Keratinocyte (primary cell): ENCODE data around the gene BMX.

Source experiments
- EZH2 ChIP-seq: IDR thresholded peaks from one replicate; pipeline ENCODE4 v1.6.1; 2012; ENCODE audit warnings: inconsistent platforms, mild to moderate bottlenecking, low read length, moderate library complexity
- TF ChIP-seq, protein P1 (sequence below), 3 experiments: IDR thresholded peaks in 1 of 3; conservative IDR thresholded peaks in 1 of 3; optimal IDR thresholded peaks in 1 of 3; 2 replicates in 2 of 3; 3 replicates in 1 of 3; pipeline versions ENCODE3 to v1.5.1; 2011; ENCODE audit warnings: low read length in 3 of 3, mild to moderate bottlenecking in 3 of 3, moderate library complexity in 2 of 3, control low read depth in 1 of 3, inconsistent platforms in 1 of 3; ENCODE audit not compliant: insufficient read depth in 2 of 3; ENCODE audit errors: extremely low read depth in 1 of 3

DNA sequence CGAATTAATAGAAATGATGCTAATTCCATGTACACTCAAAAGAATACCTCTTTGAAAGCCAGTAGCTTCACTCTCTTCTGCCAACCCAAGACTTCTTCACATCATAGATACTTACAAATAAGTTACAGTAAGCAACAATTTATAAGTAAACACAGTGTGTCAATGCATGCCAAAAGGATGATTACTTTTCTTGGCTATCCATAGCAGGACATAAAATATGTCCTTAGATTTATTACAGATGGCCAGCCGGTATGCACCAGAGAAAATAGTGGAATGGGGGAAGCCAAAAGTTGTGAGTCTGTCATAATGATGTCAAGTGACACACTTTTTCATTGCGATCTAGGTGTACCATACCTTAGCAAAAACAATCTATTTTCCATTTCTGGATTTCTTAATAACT is 631 bp upstream of the BMX start:
- TF ChIP-seq, protein P1, sequence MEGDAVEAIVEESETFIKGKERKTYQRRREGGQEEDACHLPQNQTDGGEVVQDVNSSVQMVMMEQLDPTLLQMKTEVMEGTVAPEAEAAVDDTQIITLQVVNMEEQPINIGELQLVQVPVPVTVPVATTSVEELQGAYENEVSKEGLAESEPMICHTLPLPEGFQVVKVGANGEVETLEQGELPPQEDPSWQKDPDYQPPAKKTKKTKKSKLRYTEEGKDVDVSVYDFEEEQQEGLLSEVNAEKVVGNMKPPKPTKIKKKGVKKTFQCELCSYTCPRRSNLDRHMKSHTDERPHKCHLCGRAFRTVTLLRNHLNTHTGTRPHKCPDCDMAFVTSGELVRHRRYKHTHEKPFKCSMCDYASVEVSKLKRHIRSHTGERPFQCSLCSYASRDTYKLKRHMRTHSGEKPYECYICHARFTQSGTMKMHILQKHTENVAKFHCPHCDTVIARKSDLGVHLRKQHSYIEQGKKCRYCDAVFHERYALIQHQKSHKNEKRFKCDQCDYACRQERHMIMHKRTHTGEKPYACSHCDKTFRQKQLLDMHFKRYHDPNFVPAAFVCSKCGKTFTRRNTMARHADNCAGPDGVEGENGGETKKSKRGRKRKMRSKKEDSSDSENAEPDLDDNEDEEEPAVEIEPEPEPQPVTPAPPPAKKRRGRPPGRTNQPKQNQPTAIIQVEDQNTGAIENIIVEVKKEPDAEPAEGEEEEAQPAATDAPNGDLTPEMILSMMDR (optimal IDR thresholded peaks at IDR 0.05 in 1 of 3, IDR thresholded peaks at IDR 0.05 in 1 of 3, conservative IDR thresholded peaks at IDR 0.05 in 1 of 3; ENCODE audit: extremely low read depth in 1 of 3, insufficient read depth in 2 of 3, low read length in 3 of 3) = no peak
- no peak for TF ChIP-seq EZH2
